GM12873 (cell line): Measurements from ENCODE around the gene TBCA.

Experiments used
- TF ChIP-seq, protein P1 (sequence below): IDR thresholded peaks from 2 replicates; pipeline ENCODE4 v1.5.1; 2012; ENCODE audit warnings: low read depth, mild to moderate bottlenecking, moderate library complexity, low read length, control low read depth; ENCODE audit not compliant: insufficient read depth; ENCODE audit errors: missing control alignments

TBCA gene

DNA sequence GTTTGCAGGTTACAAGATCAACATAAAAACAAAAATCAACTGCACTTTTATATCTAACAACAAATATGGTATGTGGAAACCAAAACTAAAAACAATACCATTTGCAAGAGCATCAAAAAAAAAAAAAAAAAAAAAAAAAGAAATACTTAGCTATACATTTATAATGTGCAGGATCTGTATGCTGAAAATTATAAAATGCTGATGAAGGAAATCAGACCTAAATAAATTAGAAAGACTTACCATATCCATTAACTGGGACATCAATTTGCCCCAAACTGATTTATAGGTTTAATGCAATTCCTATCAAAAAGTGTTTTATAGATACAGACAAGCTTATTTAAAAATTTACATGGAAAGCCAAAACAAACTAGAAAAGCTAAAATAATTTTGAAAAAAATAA is 77.2 kb downstream of the TBCA start:
- TF ChIP-seq, protein P1, sequence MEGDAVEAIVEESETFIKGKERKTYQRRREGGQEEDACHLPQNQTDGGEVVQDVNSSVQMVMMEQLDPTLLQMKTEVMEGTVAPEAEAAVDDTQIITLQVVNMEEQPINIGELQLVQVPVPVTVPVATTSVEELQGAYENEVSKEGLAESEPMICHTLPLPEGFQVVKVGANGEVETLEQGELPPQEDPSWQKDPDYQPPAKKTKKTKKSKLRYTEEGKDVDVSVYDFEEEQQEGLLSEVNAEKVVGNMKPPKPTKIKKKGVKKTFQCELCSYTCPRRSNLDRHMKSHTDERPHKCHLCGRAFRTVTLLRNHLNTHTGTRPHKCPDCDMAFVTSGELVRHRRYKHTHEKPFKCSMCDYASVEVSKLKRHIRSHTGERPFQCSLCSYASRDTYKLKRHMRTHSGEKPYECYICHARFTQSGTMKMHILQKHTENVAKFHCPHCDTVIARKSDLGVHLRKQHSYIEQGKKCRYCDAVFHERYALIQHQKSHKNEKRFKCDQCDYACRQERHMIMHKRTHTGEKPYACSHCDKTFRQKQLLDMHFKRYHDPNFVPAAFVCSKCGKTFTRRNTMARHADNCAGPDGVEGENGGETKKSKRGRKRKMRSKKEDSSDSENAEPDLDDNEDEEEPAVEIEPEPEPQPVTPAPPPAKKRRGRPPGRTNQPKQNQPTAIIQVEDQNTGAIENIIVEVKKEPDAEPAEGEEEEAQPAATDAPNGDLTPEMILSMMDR: no peak

DNA sequence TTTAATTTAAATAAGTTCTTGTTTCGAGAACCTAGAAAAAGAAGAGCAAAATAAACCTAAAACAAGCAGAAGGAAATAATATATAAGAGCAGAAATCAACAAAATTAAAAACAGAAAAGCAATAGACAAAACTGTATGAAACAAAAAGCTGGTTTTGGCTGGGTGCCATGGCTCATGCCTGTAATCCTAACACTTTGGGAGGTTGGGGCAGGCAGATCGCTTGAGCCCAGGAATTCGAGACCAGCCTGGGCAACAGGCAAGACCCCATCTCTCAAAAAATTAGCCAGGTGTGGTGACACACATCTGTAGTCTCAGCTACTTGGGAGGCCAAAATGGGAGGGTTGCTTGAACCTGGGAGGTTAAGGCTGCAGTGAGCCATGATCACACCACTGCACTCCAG is 78.4 kb downstream of the TBCA start:
- TF ChIP-seq, protein P1: no peak

DNA sequence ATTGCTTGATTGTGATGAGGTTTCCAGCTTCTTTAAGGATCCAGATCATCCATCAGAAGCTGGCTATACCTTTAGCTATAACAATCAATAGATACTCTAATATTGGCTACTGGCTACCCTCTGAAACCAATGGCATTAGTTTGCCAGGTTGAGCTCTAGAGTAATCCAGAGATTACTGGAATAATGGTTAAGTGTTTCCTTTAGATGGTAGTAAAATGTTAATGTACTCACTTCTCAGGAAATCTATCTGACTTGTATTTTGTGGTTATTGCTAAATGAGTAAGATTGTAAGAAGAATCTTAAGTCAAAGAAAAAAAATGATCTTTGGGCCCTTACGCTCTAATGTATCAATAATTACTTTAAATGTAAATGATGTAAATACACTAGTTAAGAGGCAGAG is 80.0 kb downstream of the TBCA start:
- TF ChIP-seq, protein P1: no peak

DNA sequence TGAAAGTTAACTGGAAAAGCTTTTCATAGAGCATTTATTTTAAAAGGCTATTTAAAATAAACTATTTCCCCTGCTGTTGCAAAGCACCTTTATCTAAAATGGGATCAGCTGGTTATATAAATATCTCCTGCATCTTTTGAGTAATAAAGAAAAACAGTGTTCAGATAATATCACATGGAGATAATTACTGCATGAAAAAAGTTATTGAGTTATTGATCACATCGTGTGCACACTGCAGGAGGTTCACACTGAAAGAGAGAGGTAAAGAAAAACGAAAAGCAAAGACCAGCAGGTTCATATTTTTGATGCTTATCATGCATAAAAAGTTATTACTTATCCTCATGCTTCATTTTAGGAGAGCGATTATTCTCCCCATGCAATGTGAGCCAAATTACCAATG is 82.2 kb downstream of the TBCA start:
- TF ChIP-seq, protein P1: no peak

DNA sequence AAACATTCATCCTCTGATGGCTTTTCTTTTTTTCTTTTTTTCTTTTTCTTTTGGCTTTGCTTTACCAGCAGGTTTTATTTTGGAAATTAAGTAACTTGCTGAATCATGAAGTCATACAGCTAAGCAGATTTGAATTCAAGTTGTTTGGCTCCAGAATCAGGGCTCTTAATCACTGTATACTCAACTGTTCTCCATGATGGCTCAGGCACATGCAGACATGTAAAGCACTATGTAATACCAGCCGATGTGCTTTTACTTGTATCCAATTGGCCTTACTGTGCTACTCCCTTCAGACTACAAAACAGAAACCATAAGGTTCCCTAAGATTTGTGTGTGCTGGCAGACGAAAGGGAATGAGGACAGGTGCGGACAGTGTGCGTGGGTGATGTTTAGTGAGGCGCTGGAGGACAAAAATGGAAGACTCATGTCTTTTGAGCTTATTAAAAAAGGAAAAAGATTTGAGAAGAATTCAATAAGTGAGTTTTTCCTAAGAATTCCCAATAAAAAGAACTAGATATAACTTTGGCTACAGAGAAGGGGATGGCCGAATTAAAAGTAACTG is 92.9 kb downstream of the TBCA start:
- TF ChIP-seq, protein P1: no peak

DNA sequence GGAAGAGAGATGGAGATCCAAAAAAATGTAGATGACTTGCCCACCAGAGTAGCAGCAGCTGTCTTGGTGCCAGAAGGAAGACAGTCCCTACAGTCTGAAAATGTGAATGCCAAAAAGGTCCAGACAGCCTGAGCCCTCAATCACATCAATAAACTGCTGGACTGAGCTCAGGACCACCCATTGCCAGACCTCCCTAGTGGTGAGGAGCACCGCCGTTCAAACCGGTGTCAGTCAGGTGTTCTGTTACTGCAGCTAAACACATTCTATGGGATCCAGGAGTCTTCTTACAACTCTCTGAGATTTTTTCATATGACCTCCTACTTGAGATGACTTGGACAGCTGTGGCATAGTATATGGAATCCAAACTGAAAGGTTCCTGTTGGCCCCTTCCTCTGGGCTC is 105.6 kb downstream of the TBCA start:
- TF ChIP-seq, protein P1: no peak

DNA sequence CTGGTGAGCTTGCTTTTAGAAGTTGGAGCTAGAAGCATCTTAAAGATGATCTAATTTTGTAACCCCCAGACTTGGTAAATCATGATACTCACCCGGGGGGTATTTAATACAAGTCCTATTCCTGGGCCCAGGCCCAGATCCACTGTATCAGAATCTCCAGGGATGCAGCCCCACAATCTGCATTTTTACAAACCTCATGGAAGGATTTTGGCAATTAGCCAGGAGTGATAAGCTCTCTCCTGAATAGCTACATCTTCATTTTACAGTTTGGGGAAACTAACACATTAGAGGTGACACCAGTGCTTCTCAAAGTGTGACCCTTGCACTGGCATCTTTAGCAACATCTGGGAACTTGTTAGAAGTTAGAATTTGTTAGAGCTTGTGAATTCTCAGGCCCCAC is 106.5 kb downstream of the TBCA start:
- TF ChIP-seq, protein P1: no peak
